ENCODE data around the gene KLRC1.
"Not testable (repeated sequence)": the region's sequence is repeated elsewhere in the genome, so short reads cannot be mapped to it uniquely, and the experiment has no call there.

Gene KLRC1

DNA sequence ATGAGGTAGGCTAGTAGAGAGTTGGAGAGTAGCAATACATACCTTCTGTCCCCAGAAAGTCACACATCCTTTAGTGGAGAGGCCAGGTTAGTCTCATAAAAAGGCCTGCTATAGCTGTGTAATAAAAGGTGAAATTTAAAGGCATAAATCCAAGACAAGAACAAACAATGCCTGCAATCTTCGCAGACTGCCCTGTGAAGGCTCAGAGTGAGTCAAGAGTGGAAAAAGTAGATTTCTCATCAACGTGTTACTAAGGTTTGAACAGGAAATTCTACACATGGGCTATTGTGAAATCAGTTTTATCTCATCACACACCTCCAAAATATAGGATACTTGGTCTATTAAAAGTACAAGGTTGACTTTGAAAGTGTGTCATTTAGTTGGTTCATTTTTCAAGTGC, at the start of gene KLRC1:
KLRC1 (minus strand) TSS at position 222 of the 400 bp plus-strand sequence. CDS start 2,221 bp downstream, outside the sequence.
- no peak for DNase-seq

DNA sequence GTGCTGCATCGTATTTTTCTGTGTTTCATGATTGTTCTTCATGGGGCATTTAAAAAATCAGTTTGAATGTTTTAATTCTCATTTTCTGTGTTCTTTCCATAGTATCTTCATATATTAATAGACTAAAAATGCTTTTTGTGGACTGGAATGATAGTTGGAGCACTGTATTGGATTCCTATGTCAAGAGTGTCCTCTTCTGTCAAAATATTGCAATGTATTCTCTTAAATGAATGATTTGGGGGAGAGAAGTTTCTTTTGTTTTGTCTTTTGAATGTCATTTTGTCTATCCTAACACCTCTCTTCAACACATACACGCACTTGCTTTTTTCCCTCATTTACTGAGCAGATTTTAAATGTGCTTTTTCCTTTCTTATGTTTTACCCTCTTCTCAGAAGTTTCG, 47.9 kb upstream of the KLRC1 start:
- no peak for DNase-seq

DNA sequence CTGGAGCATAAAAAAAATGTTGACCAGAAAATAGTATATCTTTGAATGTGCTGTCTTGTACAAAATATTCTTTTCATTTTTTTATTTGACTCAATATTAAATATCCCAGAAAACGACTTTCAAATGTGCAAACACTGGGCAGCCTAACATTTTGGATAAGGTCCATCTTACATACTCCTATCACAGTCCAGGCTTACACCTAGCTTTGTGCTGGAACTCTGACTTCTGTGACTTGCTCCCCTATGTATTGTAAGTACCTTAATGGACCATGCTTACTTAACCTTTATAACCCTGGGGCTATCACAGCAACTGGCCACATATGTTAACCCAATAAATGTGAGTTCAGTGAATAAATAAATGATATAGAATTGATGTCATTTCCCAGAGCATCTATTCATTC, 44.9 kb upstream of the KLRC1 start:
- DNase-seq, result no peak

DNA sequence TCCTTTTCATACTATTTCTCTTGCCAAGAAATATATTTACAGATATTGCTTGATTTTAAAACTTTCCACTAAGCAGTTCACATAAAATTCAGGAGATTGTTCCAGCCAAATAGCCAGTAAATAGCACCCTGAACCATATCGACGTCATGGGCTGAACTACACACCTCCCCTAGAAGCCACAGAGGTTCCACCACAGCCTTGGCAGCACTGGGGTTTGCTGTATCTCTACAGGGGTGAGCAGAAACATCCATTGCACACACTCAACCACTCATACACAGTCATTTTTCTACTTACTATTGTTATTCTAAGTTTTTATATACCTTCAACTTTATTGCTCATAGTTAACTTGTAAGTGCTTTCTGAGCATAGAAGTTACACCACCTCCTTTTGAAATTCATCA, 44.4 kb upstream of the KLRC1 start:
- DNase-seq, result peak; percentile 81

DNA sequence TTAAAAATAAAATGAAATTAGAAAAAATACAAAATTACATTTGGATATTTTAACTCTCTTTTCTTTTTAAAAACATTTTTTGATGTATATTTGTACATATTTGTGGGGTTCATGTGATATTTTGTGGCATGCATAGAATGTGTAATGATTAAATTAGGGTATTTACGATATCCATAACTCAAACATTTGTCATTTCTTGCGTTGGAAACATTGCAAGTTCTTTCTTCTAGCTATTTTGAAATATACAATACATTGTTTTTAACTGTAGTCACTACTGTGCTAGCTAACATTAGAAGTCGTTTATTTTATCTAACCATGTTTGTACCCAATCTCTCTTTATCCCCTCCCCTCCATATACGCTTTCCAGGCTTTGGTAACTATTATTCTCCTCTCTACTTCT, 38.6 kb upstream of the KLRC1 start:
- no peak for DNase-seq

DNA sequence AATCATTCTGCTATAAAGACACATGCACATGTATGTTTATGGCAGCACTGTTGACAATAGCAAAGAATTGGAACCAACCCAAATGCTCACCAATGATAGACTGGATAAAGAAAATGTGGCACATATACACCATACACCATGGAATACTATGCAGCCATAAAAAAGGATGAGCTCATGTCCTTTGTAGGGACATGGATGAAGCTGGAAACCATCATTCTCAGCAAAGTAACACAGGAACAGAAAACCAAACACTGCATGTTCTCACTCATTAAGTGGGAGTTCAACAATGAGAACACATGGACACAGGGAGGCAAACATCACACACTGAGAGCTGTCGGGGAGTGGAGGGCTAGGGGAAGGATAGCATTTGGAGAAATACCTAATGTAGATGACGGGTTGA, 34.2 kb upstream of the KLRC1 start:
- DNase-seq, result not testable (repeated sequence)

DNA sequence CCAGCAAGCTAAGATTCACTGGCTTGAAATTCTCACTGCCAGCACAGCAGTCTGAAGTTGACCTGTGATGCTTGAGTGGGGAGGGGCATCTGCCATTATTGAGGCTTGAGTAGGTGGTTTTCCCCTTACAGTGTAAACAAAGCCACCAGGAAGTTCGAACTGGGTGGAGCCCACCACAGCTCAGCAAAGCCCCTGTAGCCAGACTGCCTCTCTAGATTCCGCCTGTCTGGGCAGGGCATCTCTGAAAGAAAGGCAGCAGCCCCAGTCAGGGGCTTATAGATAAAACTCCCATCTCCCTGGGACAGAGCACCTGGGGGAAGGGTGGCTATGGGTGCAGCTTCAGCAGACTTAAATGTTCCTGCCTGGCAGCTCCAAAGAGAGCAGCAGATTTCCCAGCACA, 28.7 kb upstream of the KLRC1 start:
- not testable (repeated sequence) for DNase-seq

DNA sequence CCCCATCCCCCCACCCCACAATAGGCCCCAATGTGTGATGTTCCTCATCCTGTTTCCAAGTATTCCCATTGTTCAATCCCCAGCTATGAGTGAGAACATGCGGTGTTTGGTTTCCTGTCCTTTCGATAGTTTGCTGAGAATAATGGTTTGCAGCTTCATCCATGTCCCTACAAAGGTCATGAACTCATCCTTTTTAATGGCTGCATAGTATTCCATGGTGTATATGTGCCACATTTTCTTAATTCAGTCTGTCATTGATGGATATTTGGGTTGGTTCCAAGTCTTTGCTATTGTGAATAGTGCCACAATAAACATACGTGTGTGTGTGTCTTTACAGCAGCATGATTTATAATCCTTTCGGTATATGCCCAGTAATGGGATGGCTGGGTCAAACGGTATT, 19.6 kb upstream of the KLRC1 start:
- DNase-seq, result not testable (repeated sequence)

DNA sequence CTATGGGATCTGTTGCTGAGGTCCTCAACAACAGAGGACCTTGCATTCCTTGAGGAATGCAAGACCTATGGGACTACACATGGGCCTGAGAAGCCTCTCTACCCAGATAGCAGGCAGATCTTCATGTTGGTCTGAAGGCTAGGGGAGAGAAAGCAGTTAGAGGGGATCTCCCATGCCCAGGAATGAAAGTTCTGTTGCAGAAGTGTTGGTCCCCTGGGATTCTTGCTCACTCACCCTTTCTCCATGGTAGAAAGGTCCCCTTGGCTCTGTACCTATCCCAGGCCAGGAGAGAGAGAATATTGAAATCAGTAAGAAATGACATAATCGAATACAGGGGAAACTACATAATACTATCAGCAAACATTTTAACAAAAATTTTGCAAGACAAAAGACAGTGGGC, 16.5 kb upstream of the KLRC1 start:
- DNase-seq, result no peak

DNA sequence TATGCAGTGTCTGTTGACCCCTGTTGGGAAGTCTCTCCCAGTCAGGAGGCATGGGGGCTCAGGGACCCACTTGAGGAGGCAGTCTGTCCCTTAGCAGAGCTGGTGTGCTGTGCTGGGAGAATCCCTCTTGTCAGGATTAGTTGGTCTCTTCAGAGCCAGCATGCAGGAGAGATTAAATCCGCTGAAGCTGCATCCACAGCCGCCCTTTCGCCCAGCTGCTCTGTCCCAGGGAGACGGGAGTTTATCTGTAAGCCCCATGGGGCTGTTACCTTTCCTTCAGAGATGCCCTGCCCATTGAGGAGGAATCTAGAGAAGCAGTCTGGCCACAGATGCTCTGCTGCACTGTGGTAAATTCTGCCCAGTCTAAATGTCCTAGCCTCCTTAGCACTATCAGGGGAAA, 13.1 kb upstream of the KLRC1 start:
- no peak for DNase-seq

DNA sequence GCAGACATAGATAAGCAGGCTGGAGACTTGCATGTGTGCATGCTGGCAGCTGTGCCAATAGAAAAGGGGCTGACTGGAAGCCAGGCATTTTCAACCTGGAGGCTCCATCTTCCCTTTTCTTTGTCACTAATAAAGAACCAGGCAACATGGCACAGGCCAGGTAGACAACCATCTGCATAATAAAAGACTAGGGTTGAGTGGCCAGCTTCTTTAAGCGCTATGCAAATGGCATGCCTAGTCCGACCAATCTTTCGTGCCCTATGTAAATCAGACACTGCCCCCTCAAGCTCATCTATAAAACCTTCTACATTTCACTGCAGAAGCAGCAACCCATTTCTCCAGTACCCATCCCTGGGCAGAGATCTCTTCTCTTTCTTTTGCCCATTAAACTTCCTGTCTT, 4.6 kb upstream of the KLRC1 start:
- DNase-seq, result no peak

DNA sequence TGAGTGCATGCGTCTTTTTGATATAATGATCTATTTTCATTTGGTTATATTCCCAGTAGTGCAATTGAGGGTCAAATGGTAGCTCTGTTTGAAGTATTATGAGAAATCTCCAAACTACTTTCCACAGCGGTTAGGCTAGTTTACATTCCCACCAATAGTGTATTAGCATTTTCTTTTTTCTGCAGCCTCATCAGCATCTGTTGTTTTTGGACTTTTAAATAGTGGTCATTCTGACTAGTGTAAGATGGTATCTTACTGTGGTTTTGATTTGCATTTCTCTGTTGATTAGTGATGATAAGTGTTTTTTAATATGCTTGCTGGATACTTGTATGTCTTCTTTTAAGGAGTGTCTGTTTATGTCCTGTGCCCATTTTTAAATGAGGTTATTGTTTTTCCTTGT, 3.7 kb upstream of the KLRC1 start:
- DNase-seq, result no peak

DNA sequence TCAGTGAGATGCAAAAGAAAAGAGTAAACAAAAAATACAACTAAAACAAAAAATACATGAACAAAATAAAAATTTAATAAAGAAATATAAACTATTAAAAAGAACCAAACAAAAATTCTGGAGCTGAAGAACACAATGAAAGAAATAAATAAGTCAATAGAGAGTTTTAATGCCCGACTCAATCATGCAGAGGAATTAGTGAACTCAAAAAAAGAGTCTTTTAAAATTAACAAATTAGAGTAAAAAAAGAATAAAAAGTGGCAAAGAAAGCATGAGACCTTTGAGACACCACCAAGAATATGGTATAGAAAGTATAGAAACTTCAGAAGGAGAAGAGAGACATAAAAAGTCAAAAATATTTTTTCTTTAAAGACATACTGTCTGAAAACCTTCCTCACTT, 2.6 kb upstream of the KLRC1 start:
- DNase-seq, result no peak

DNA sequence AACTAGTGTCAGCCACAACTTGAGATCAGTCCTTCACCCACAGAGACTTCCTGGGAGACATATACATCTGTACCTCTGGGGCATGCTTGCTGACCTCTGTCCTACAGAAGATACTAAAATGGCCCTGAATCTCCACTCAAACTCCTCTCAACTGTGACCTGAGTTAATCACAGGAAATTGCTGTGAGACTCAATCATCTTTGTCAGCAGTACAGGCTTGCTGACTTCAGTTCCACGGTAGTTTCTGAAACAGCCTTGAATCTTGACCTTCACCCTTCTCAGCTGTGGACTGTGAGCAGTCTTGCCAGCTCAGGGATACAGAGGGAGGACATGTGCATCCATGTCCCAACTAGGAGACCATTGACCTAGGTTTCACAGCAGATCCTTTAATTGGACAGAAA, 1.4 kb upstream of the KLRC1 start:
- DNase-seq, result peak; percentile 45

DNA sequence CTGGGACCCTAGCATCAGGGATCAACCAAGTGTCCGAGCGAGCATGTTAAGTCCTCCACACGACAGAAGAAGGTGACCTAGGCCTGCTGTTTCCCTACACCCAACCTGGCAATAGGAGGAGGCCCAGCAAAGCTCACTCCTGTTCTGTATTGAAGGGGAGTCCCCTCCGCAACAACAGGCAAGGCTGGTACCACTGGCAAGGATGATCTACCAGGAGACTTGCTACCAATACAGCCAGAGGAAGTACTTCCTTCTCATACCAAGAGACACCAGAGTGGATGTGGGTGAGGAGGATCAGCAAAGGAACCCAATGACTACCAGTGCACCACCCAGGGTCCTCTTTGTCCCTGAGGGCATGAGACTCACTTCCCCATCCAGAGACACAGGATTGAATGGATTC, 4.9 kb downstream of the KLRC1 start:
- no peak for DNase-seq

DNA sequence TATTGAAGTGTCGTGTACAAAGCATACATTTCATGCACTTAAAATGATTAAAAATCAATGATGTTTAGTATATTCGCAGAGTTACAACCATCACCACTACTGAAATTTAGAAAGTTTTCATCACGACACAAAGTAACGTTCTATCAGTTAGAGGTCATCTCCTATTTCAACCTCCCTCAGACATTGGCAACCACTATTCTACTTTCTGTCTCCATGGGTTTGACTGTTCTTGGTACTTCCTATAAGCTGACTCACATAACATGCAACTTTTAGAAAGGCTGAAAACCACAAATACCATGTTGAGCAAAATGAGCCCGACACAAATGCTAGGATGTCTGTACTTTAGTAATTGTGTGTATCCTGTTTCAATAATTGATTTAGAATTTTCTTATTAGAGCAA, 7.1 kb downstream of the KLRC1 start:
- DNase-seq, result not testable (repeated sequence)

DNA sequence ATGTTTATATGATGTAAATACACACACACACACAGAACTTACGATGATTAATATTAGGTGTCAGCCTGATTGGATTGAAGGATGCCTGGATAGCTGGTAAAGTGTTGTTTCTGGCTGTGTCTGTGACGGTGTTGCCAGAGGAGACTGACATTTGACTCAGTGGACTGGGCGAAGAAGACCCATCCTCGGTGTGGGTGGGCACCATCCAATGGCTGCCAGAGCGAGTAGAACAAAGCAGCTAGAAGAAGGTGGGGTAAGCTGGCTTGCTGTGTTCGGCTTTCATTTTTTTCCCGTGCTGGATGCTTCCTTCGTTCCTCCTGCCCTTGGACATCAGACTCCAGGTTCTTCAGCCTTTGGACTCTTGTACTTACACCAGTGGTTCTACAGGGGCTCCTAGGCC, 12.0 kb downstream of the KLRC1 start:
- DNase-seq, result not testable (repeated sequence)

DNA sequence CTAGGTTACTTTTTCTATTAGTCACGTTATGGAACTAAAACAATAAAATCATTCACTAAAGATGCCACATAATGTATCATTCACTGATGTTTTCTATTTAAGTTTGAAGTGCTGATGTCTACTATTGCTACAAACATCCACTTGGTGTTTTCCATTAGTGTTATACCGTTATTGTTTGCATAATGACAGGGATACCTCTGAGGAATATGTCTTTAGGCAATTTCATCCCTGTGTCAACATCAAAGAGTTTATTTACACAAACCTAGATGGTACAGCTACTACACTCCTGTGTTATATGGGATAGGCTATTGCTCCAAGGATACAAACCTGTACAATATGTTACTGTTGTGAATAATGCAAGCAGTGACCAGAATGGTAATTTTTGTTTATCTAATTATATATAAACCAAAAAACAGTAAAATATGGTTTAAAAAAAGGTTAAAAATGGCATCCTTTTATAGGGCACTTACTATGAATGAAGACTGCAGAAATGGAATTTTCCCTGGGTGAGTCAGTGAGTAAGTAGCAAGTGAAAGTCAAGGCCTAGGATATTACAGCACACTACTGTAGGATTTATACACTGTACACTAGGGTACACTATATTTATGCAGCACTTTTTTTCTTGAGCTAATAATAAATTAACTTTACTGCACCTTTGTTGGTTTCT, 13.4 kb downstream of the KLRC1 start:
- DNase-seq, result not testable (repeated sequence)

DNA sequence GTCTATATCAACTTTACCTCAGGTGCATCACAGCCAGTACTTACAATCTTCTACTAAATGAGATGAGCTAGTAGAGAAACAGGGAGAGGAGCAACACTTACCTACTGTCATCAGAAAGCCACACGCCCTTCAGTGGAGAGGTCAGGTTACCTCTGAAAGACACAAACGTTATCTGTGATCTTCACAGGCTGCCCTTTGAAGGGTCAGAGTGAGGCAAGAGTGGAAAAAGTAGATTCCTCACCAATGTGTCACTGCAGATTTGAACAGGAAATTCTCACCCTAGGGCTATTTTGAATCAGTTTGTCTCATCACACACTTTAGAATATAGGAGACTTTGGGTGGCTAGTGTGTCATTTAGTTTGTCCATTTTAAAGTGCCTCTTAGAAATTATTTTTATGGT, 15.6 kb downstream of the KLRC1 start:
- not testable (repeated sequence) for DNase-seq

DNA sequence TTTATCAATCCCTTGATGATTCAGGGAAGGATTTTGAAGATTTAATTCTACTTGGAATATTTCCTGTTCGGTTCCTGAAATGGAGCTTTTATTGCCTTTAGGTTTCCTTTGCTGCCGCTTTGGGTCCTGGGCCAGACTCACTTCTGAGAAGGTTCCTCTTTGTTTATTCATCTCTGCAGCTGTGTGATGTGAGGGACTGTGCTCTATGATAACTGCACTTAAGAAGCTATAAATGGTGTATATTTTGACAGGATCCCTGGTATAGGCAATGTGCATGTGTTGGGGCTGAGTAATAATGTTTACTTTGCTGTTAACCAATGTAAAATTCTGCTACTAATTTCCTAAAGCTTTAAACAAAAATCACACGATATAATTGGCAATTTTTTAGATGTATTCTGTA, 17.4 kb downstream of the KLRC1 start, which contains the start of gene KLRC2:
KLRC2 (minus strand) TSS at position 195 of the 400 bp plus-strand sequence; CDS start at position 171, 24 bp downstream.
- DNase-seq, result not testable (repeated sequence)

DNA sequence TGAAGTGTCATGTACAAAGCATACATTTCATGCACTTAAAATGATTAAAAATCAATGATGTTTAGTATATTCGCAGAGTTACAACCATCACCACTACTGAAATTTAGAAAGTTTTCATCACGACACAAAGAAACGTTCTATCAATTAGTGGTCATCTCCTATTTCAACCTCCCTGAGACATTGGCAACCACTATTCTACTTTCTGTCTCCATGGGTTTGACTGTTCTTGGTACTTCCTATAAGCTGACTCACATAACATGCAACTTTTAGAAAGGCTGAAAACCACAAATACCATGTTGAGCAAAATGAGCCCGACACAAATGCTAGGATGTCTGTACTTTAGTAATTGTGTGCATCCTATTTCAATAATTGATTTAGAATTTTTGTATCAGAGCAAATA, 22.6 kb downstream of the KLRC1 start:
- not testable (repeated sequence) for DNase-seq

DNA sequence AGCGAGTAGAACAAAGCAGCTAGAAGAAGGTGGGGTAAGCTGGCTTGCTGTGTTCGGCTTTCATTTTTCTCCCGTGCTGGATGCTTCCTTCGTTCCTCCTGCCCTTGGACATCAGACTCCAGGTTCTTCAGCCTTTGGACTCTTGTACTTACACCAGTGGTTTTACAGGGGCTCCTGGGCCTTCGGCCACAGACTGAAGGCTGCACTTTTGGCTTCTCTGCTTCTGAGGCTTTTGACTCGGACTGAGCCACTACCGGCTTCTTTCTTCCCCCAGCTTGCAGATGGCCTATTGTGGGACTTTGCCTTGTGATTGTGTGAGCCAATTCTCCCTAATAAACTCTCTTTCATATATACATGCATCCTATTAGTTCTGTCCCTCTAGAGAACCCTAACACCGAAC, 27.2 kb downstream of the KLRC1 start:
- DNase-seq, result not testable (repeated sequence)

DNA sequence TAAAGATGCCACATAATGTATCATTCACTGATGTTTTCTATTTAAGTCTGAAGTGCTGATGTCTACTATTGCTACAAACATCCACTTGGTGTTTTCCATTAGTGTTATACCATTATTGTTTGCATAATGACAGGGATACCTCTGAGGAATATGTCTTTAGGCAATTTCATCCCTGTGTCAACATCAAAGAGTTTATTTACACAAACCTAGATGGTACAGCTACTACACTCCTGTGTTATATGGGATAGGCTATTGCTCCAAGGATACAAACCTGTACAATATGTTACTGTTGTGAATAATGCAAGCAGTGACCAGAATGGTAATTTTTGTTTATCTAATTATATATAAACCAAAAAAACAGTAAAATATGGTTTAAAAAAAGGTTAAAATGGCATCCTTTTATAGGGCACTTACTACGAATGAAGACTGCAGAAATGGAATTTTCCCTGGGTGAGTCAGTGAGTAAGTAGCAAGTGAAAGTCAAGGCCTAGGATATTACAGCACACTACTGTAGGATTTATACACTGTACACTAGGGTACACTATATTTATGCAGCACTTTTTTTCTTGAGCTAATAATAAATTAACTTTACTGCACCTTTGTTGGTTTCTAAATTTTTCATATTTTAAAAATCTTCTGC, 28.8 kb downstream of the KLRC1 start:
- not testable (repeated sequence) for DNase-seq

DNA sequence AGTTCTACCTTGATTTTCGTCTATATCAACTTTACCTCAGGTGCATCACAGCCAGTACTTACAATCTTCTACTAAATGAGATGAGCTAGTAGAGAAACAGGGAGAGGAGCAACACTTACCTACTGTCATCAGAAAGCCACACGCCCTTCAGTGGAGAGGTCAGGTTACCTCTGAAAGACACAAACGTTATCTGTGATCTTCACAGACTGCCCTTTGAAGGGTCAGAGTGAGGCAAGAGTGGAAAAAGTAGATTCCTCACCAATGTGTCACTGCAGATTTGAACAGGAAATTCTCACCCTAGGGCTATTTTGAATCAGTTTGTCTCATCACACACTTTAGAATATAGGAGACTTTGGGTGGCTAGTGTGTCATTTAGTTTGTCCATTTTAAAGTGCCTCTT, 31.0 kb downstream of the KLRC1 start:
- DNase-seq, result not testable (repeated sequence)

DNA sequence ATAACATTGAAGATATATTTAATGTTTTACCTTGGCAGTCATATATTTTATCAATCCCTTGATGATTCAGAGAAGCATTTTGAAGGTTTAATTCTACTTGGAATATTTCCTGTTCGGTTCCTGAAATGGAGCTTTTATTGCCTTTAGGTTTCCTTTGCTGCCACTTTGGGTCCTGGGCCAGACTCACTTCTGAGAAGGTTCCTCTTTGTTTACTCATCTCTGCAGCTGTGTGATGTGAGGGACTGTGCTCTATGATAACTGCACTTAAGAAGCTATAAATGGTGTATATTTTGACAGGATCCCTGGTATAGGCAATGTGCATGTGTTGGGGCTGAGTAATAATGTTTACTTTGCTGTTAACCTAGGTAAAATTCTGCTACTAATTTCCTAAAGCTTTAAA, 32.8 kb downstream of the KLRC1 start, which contains the start of gene KLRC3:
KLRC3 (minus strand) TSS at position 262 of the 400 bp plus-strand sequence; CDS start at position 217, 45 bp downstream.
- not testable (repeated sequence) for DNase-seq

All from activated CD8-positive, alpha-beta memory T cell treated with anti-CD3 and anti-CD28 coated beads, Interleukin-2, amount 50 U/mL, for 48 hours (primary cell).